Mesenchymal stem cell (in vitro differentiated cells and primary cell): ENCODE results near the gene KLF16.
A peak's percentile ranks its signal among the peaks of the same experiment; 100 is the strongest.

Source experiments
- DNase-seq: peaks from one replicate; pipeline ENCODE4 v3.0.0-alpha.2; 2013
- H2AFZ ChIP-seq: one replicate; pipeline ENCODE4 v1.6.1; 2013; ENCODE audit warnings: low read depth, mild to moderate bottlenecking, control low read depth, inconsistent platforms, low read length, moderate library complexity
- H2AK5ac ChIP-seq: 2 replicates; pipeline ENCODE4 v1.6.1; 2013; ENCODE audit warnings: low read length, moderate library complexity, mild to moderate bottlenecking, inconsistent platforms; ENCODE audit not compliant: severe bottlenecking
- H2BK120ac ChIP-seq: one replicate; pipeline ENCODE4 v1.6.1; 2013; ENCODE audit warnings: low read depth, mild to moderate bottlenecking, inconsistent platforms, low read length, moderate library complexity
- H2BK12ac ChIP-seq, 2 experiments: one replicate each; pipeline ENCODE4 v1.6.1; 2013; ENCODE audit warnings: inconsistent platforms in 2 of 2, low read length in 2 of 2, mild to moderate bottlenecking in 2 of 2, moderate library complexity in 2 of 2, control low read depth in 1 of 2
- H2BK15ac ChIP-seq: one replicate; pipeline ENCODE4 v1.6.1; 2013; ENCODE audit warnings: mild to moderate bottlenecking, low read depth, inconsistent platforms; ENCODE audit not compliant: poor library complexity, severe bottlenecking
- H2BK5ac ChIP-seq: 2 replicates; pipeline ENCODE4 v1.6.1; 2013; ENCODE audit warnings: low read depth, mild to moderate bottlenecking, low read length, control low read depth, inconsistent platforms; ENCODE audit not compliant: poor library complexity, severe bottlenecking
- H3K14ac ChIP-seq, 2 experiments: one replicate each; pipeline ENCODE4 v1.6.1; 2013; ENCODE audit warnings: inconsistent platforms in 2 of 2, low read length in 2 of 2, control low read depth in 1 of 2, mild to moderate bottlenecking in 1 of 2, moderate library complexity in 1 of 2
- H3K18ac ChIP-seq, 2 experiments: one replicate each; pipeline ENCODE4 v1.6.1; 2013; ENCODE audit warnings: inconsistent platforms in 2 of 2, low read length in 2 of 2, control low read depth in 1 of 2, low read depth in 1 of 2, mild to moderate bottlenecking in 1 of 2
- H3K23ac ChIP-seq, 2 experiments: one replicate each; pipeline ENCODE4 v1.6.1; 2013; ENCODE audit warnings: inconsistent platforms in 2 of 2, low read length in 2 of 2, mild to moderate bottlenecking in 2 of 2, moderate library complexity in 2 of 2, control low read depth in 1 of 2
- H3K27ac ChIP-seq: 2 replicates; pipeline ENCODE4 v1.5.1; 2013; ENCODE audit warnings: mild to moderate bottlenecking, moderate library complexity, low read length, control low read depth, inconsistent platforms; ENCODE audit not compliant: poor library complexity, severe bottlenecking
- H3K27me3 ChIP-seq, 2 experiments: 2 replicates each; pipeline versions ENCODE4 v1.6.1 to v1.7.0; 2013; ENCODE audit warnings: low read length in 2 of 2, mild to moderate bottlenecking in 2 of 2, moderate library complexity in 2 of 2, control low read depth in 1 of 2, inconsistent platforms in 1 of 2; ENCODE audit not compliant: control insufficient read depth in 1 of 2, insufficient read depth in 1 of 2
- H3K36me3 ChIP-seq, 2 experiments: 2 replicates each; pipeline versions ENCODE4 v1.6.1 to v1.7.0; 2013; ENCODE audit warnings: low read length in 2 of 2, control low read depth in 1 of 2, inconsistent platforms in 1 of 2, low read depth in 1 of 2, mild to moderate bottlenecking in 1 of 2; ENCODE audit not compliant: insufficient read depth in 2 of 2, control insufficient read depth in 1 of 2
- H3K4ac ChIP-seq, 2 experiments: one replicate each; pipeline ENCODE4 v1.6.1; 2013; ENCODE audit warnings: inconsistent platforms in 2 of 2, low read length in 2 of 2, mild to moderate bottlenecking in 2 of 2, moderate library complexity in 2 of 2, control low read depth in 1 of 2, low read depth in 1 of 2
- H3K4me1 ChIP-seq: 2 replicates; pipeline ENCODE4 v1.6.1; 2013; ENCODE audit warnings: low read depth, low read length, control low read depth; ENCODE audit not compliant: control insufficient read depth, insufficient read depth
- H3K4me2 ChIP-seq: 2 replicates; pipeline ENCODE4 v1.6.1; 2013; ENCODE audit warnings: low read length, mild to moderate bottlenecking, inconsistent platforms; ENCODE audit not compliant: poor library complexity, severe bottlenecking
- H3K4me3 ChIP-seq, 2 experiments: 2 replicates each; pipeline versions ENCODE4 v1.5.1 to v1.7.0; 2013; ENCODE audit warnings: low read length in 2 of 2, mild to moderate bottlenecking in 2 of 2, control low read depth in 1 of 2, low read depth in 1 of 2; ENCODE audit not compliant: insufficient read depth in 1 of 2
- H3K79me1 ChIP-seq: replicated peaks from 2 replicates; pipeline ENCODE4 v1.6.1; 2013; ENCODE audit warnings: mild to moderate bottlenecking, control low read depth, low read length, inconsistent platforms; ENCODE audit not compliant: poor library complexity, severe bottlenecking
- H3K9ac ChIP-seq: 2 replicates; pipeline ENCODE4 v1.7.0; 2013; ENCODE audit warnings: mild to moderate bottlenecking, low read length, moderate library complexity
- H3K9me3 ChIP-seq: 2 replicates; pipeline ENCODE4 v1.7.0; 2013; ENCODE audit warnings: mild to moderate bottlenecking, low read length; ENCODE audit not compliant: control insufficient read depth
- H4K8ac ChIP-seq: one replicate; pipeline ENCODE4 v1.6.1; 2013; ENCODE audit warnings: inconsistent platforms, mild to moderate bottlenecking, low read length, moderate library complexity
- H4K91ac ChIP-seq: one replicate; pipeline ENCODE4 v1.6.1; 2013; ENCODE audit warnings: mild to moderate bottlenecking, low read length, inconsistent platforms
- WGBS: methylation state at CpG from one replicate; pipeline ENCODE4 v1.1.7; 2013; ENCODE audit warnings: mixed read lengths; 5-methylcytosine and 5-hydroxymethylcytosine counted together

KLF16 gene

DNA sequence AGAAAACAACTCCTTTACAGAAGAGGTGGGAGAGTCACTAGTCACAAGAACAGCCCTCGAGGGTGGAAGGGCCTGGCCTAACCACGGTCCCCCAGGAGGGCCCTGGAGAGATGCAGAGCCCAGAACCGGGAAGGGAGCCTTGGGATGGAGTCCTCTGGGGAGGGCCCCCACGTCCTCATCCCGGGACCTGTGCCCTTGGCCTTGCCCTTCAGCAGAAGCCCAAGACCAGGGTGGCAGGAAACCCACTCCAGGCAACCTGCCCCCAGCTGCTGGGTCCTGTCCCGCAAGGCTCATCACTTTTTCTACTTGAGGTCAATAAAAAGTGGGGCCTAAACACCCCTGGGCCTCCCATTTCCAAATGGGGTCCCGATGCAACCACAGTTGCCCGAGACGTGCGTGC lies 49.0 kb downstream of the KLF16 start:
- H3K36me3 ChIP-seq: peaks cover 33 to 52% of the 10 kb centered on the region in 2 experiments
- no peak overlapping the region for H3K23ac ChIP-seq
- no peak overlapping the region for H3K18ac ChIP-seq
- H2BK5ac ChIP-seq: no peak overlapping the region
- no peak overlapping the region for H3K4me3 ChIP-seq
- 94% methylated on average over 10 of the region's 10 CpGs for WGBS
- H2BK120ac ChIP-seq: no peak overlapping the region
- H4K91ac ChIP-seq: no peak overlapping the region
- H2BK15ac ChIP-seq: no peak overlapping the region
- no peak for DNase-seq
- H2AFZ ChIP-seq: no peak overlapping the region
- no peak overlapping the region for H3K14ac ChIP-seq
- H3K79me1 ChIP-seq: peaks cover 24% of the 10 kb centered on the region
- H4K8ac ChIP-seq: no peak overlapping the region
- peaks cover 20% of the 10 kb centered on the region for H3K4me1 ChIP-seq
- no peak overlapping the region for H3K4me2 ChIP-seq
- no peak overlapping the region for H3K9ac ChIP-seq
- no peak overlapping the region for H2AK5ac ChIP-seq
- no peak overlapping the region for H3K4ac ChIP-seq
- no peak overlapping the region for H2BK12ac ChIP-seq
- H3K27me3 ChIP-seq: no peaks in the 10 kb centered on the region
- no peak overlapping the region for H3K27ac ChIP-seq
- H3K9me3 ChIP-seq: no peaks in the 10 kb centered on the region

DNA sequence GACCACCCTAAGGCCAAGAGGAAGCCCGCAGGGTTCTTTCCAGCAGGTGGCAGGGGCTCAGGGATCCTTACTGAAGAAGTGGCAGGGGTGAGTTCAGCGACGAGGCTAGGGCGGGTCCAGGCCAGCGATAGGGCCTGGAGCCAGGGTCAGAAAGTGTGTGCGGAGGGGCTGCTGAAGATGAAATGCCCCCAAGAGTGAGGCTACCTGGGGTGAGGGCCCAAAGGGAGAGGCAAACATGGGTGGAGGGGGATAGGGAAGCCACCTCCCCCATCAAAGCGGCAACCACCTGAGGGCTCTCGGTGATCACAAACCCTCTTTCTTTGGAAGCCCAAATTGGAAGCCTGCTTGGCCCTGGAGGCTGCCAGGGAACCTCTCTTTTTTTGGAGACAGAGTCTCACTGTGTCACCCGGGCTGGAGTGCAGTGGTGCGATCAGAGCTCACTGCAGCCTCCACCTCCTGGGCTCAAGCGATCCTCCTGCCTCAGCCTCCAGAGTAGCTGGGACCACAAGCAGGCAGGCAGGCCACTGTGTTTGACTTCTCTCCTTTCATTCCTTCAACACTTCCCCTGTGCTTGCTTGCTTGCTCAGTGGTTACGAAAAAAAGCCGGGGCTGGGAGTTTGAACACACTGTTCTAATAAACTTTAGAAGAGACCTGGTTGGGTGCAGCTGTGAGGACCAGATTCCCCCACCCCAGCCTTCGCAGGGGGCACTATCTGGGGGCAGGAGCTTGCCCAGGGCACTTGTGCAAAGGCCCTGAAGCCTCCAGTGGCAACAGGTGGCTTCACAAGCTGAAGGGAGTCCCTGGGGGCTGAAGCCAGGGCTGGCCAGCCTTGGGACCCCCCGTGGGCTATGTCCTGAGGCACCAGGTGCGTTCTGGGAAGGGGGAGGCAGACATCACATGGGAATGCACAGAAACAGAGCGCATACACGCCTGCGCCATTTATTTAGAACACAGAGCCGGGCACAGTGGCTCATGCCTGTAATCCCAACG lies 49.9 kb downstream of the KLF16 start:
- H3K27ac ChIP-seq: no peak overlapping the region
- peak overlapping the region in 1 of 2 experiments; percentile 95 for H3K14ac ChIP-seq
- H2AK5ac ChIP-seq: peak overlapping the region; percentile 36

DNA sequence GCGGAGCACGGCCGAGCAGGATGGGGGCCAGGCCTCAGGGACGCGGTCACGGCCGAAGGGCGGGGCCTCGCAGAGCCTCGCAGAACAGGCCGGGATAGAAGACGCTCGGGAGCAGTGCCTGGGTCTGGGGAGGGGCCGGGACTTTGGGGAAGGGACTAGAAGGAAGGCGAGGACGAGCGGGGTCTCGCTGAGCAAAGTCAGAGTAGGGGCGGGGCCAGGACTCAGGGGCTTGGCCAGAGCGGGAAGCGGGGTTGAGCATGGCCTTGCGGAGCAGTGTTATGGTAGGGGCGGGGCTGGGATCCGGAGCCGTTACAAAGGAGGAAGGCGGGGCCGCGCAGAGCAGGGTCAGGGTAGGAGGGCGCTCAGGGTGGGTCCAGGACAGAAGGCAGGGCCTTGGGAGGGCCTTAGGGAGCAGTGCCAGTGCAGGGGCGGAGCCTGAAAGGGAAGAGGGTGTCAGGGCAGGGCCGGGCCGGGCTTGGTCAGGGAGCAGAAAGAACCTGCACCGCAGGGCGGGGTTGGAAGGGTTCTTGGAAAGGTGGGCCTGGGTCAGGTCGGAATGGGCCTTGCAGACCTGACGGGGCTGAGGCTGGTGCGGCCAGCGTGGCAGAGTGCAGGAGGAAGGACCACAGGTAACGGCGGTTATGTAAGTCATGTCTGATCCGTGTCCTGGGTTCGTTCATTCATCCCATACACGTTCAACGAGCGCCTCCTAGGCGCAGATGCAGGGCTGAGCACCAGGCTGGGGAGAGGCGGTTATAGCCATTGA lies 50.8 kb downstream of the KLF16 start:
- Histone ChIP-seq H2BK12ac (peak overlapping the region in 1 of 2 experiments; percentile 59), H3K27me3 (peaks cover 0 to 4% of the 10 kb centered on the region in 2 experiments), H2AFZ (peak overlapping the region; percentile 85), H3K27ac (peak overlapping the region; percentile 61), H3K18ac (peak overlapping the region; percentile 58 to 75), H4K91ac (peak overlapping the region; percentile 52), H3K4me2 (peak overlapping the region; percentile 96), H3K23ac (no peak overlapping the region), H3K79me1 (peaks cover 11% of the 10 kb centered on the region), H3K4me1 (peaks cover 22% of the 10 kb centered on the region), H2BK5ac (no peak overlapping the region), H3K36me3 (peaks cover 20 to 39% of the 10 kb centered on the region in 2 experiments), H3K9me3 (no peaks in the 10 kb centered on the region), H2BK15ac (no peak overlapping the region), H4K8ac (peak overlapping the region; percentile 66), H2BK120ac (no peak overlapping the region), H3K4ac (peak overlapping the region; percentile 22 to 80), H3K9ac (peak overlapping the region; percentile 77), H3K4me3 (peak overlapping the region; percentile 67 to 83), H2AK5ac (peak overlapping the region; percentile 36), H3K14ac (peak overlapping the region in 1 of 2 experiments; percentile 95)
- peak; percentile 95 for DNase-seq
- WGBS: under 1% methylated on average over 47 of the region's 47 CpGs

More for the DNA sequence above, 49.9 kb downstream of the KLF16 start:
- Histone ChIP-seq H2AFZ (peak overlapping the region; percentile 85), H4K8ac (no peak overlapping the region), H3K9me3 (no peaks in the 10 kb centered on the region), H2BK15ac (no peak overlapping the region), H3K4me2 (peak overlapping the region; percentile 96), H3K18ac (peak overlapping the region in 1 of 2 experiments; percentile 75), H3K79me1 (peaks cover 18% of the 10 kb centered on the region), H3K27me3 (no peaks in the 10 kb centered on the region), H4K91ac (peak overlapping the region; percentile 18), H3K9ac (peak overlapping the region; percentile 77), H3K4me3 (peak overlapping the region; percentile 67 to 83), H3K23ac (no peak overlapping the region), H2BK12ac (no peak overlapping the region), H3K4me1 (peaks cover 20% of the 10 kb centered on the region), H3K4ac (peak overlapping the region; percentile 22 to 80), H2BK120ac (no peak overlapping the region), H3K36me3 (peaks cover 29 to 43% of the 10 kb centered on the region in 2 experiments), H2BK5ac (no peak overlapping the region)
- no peak for DNase-seq
- 69% methylated on average over 21 of the region's 21 CpGs for WGBS
